Activated B cell treated with CpG ODN at 0.5 μM for 24 hours (primary cell): ENCODE measurements around the gene QRICH2. TPM values are rescaled to one million over a fixed set of nuclear protein-coding genes. Genes with fewer than 3 reads are reported as not detected.

Source experiments
- ATAC-seq: fragments of 200-7000 bp; cut with Tn5 transposase; one replicate; pipeline ENCODE4 v1.10.0; 2021; ENCODE audit warnings: low read depth, mild to moderate bottlenecking, moderate library complexity
- CTCF ChIA-PET: fragments of 350-600 bp; sonication (Branson Sonifier 250); formaldehyde crosslinking; loops from one replicate; lab custom pipeline; 2021; ENCODE audit warnings: antibody characterized with exemption; lab: Charles Lee
- POLR2A ChIA-PET: fragments of 350-600 bp; sonication (Branson Sonifier 250); formaldehyde crosslinking; loops from one replicate; lab custom pipeline; 2021; ENCODE audit warnings: antibody characterized with exemption; lab: Charles Lee
- DNase-seq: peaks from one replicate; pipeline ENCODE4 v3.0.0; 2022
- H3K27ac Mint-ChIP-seq: one replicate; pipeline ENCODE4 v1.8.0; 2020; ENCODE audit warnings: mixed read lengths
- H3K27me3 Mint-ChIP-seq: one replicate; pipeline ENCODE4 v1.8.0; 2021; ENCODE audit warnings: mixed read lengths
- H3K36me3 Mint-ChIP-seq: one replicate; pipeline ENCODE4 v1.8.0; 2021; ENCODE audit warnings: low read depth, mixed read lengths
- H3K4me1 Mint-ChIP-seq: one replicate; pipeline ENCODE4 v1.8.0; 2021; ENCODE audit warnings: mixed read lengths
- H3K4me3 Mint-ChIP-seq: one replicate; pipeline ENCODE4 v1.8.0; 2020; ENCODE audit warnings: mild to moderate bottlenecking, mixed read lengths
- H3K9me3 Mint-ChIP-seq: one replicate; pipeline ENCODE4 v1.8.0; 2020; ENCODE audit warnings: mixed read lengths
- intact Hi-C: fragments of 100-400 bp; cut with micrococcal nuclease; formaldehyde crosslinking; loops from one replicate; pipeline ENCODE4 v1.15.1; 2024
- total RNA-seq: library from RNA; stranded (reverse); gene quantifications from 2 replicates; pipeline ENCODE4 v1.2.3, GENCODE V29; 2022
- TF ChIP-seq, protein P1 (sequence below): fragments of 200-600 bp; IDR thresholded peaks from one replicate; pipeline ENCODE4 v1.8.0; 2022; ENCODE audit warnings: antibody characterized with exemption, mild to moderate bottlenecking

Gene QRICH2
- total RNA-seq, 1 donor from 2014 or later, result 2.0 TPM

GRCh38 chr17:76276069-76276431 is 32.0 kb downstream of the QRICH2 start:
- peak overlapping the region; percentile 94 for H3K27ac Mint-ChIP-seq
- peak overlapping the region; percentile 54 for H3K4me3 Mint-ChIP-seq
- ATAC-seq (peak; percentile 35), DNase-seq (peak; percentile 60)
- H3K4me1 Mint-ChIP-seq, result peaks cover 62% of the 10 kb centered on the region
- H3K36me3 Mint-ChIP-seq, result peaks cover 2% of the 10 kb centered on the region
- ChIA-PET CTCF (interaction anchor here (0.6 to 3.8 kb wide), 6 partner anchors 26 to 154 kb away, joined by 3 to 22 read pairs (median 4); no protein-coding TSS in a partner anchor), POLR2A (interaction anchor here (0.5 to 17.7 kb wide), 18 partner anchors 12 to 1264 kb away, joined by 3 to 481 read pairs (median 4); partner anchors contain the start of genes EXOC7, MRPL38, MRPL58 and UBALD2)
- TF ChIP-seq, protein P1, sequence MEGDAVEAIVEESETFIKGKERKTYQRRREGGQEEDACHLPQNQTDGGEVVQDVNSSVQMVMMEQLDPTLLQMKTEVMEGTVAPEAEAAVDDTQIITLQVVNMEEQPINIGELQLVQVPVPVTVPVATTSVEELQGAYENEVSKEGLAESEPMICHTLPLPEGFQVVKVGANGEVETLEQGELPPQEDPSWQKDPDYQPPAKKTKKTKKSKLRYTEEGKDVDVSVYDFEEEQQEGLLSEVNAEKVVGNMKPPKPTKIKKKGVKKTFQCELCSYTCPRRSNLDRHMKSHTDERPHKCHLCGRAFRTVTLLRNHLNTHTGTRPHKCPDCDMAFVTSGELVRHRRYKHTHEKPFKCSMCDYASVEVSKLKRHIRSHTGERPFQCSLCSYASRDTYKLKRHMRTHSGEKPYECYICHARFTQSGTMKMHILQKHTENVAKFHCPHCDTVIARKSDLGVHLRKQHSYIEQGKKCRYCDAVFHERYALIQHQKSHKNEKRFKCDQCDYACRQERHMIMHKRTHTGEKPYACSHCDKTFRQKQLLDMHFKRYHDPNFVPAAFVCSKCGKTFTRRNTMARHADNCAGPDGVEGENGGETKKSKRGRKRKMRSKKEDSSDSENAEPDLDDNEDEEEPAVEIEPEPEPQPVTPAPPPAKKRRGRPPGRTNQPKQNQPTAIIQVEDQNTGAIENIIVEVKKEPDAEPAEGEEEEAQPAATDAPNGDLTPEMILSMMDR, result no peak
- no peaks in the 10 kb centered on the region for H3K9me3 Mint-ChIP-seq
- intact Hi-C loops, result loop anchor here (1.0 to 10.0 kb wide), 3 partner anchors 12 to 371 kb away; partner anchors contain the start of genes FOXJ1 and MRPL38
- no peaks in the 10 kb centered on the region for H3K27me3 Mint-ChIP-seq

- H3K4me3 Mint-ChIP-seq, result peak overlapping the region; percentile 24
- TF ChIP-seq, protein P1, result no peak
- ChIA-PET CTCF (interaction anchor here (0.6 to 3.8 kb wide), 7 partner anchors 26 to 154 kb away, joined by 3 to 22 read pairs (median 3); no protein-coding TSS in a partner anchor), POLR2A (interaction anchor here (0.6 to 17.7 kb wide), 18 partner anchors 11 to 1263 kb away, joined by 3 to 481 read pairs (median 4); partner anchors contain the start of genes EXOC7, MRPL38, MRPL58 and RNF157)
- H3K36me3 Mint-ChIP-seq, result peaks cover 6% of the 10 kb centered on the region
- peaks cover 68% of the 10 kb centered on the region for H3K4me1 Mint-ChIP-seq
- H3K27ac Mint-ChIP-seq, result peak overlapping the region; percentile 94
- H3K9me3 Mint-ChIP-seq, result no peaks in the 10 kb centered on the region
- no peak for ATAC-seq
- DNase-seq, result no peak
- H3K27me3 Mint-ChIP-seq, result no peaks in the 10 kb centered on the region
- intact Hi-C loops, result loop anchor here (1.0 to 10.0 kb wide), 3 partner anchors 11 to 371 kb away; partner anchors contain the start of genes FOXJ1 and MRPL38
Measured at GRCh38 chr17:76275382-76276068, 32.6 kb downstream of the QRICH2 start.

DNA sequence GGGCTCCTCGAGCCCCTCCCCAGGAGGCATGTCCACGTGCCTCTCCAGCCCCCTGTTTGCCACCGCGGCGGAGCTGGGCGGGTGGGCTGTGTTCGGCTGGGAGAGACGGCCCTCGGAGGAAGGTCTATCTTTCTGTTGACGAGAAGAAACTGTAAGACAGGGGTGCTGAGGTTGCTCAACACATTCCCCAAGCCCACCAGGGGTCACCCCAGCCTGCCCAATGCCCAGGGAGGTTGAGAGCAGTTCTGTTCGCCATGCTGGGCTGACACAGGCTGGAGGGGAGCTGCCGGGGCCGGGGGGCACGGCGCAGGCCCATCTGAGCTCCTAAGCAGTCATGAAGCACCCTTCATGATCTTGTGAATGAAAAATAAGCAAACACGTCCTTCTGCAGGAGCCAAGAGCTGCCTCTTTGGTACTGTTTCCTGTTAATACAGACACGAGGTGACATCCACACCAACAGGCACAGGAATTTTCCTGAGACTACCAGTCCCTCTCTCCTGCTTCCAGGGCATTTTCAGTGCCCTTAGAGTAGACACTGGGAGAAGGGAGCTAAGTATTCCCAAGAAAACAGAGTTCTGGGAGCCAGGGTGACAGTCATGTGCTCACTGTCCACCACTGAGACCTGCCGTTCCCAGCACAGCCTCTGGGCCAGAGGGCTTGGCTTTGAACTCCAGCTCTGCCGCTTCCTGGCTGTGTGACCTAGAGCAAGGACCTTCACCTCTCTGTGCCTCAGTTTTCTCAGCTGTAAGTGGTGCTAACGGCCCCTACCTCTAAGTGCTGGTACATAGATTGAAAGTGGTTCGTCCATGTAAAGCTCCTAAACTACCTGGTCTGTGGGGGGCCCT is 33.7 kb downstream of the QRICH2 start:
- ChIA-PET POLR2A (interaction anchor here (0.5 to 17.7 kb wide), 10 partner anchors 10 to 530 kb away, joined by 3 to 481 read pairs (median 4); partner anchors contain the start of genes EXOC7, RNF157 and UBALD2), CTCF (interaction anchor here (0.9 to 3.8 kb wide), 4 partner anchors 13 to 152 kb away, joined by 3 to 22 read pairs (median 6); no protein-coding TSS in a partner anchor)
- no peaks in the 10 kb centered on the region for H3K27me3 Mint-ChIP-seq
- H3K36me3 Mint-ChIP-seq, result peaks cover 14% of the 10 kb centered on the region
- no peak for DNase-seq
- no peaks in the 10 kb centered on the region for H3K9me3 Mint-ChIP-seq
- TF ChIP-seq, protein P1, result no peak
- peaks cover 79% of the 10 kb centered on the region for H3K4me1 Mint-ChIP-seq
- H3K27ac Mint-ChIP-seq, result peak overlapping the region; percentile 94
- H3K4me3 Mint-ChIP-seq, result peak overlapping the region; percentile 24
- intact Hi-C loops, result loop anchor here (5.0 to 10.0 kb wide), 3 partner anchors 37 to 417 kb away; partner anchors contain the start of genes MRPL38 and WBP2
- no peak for ATAC-seq

DNA sequence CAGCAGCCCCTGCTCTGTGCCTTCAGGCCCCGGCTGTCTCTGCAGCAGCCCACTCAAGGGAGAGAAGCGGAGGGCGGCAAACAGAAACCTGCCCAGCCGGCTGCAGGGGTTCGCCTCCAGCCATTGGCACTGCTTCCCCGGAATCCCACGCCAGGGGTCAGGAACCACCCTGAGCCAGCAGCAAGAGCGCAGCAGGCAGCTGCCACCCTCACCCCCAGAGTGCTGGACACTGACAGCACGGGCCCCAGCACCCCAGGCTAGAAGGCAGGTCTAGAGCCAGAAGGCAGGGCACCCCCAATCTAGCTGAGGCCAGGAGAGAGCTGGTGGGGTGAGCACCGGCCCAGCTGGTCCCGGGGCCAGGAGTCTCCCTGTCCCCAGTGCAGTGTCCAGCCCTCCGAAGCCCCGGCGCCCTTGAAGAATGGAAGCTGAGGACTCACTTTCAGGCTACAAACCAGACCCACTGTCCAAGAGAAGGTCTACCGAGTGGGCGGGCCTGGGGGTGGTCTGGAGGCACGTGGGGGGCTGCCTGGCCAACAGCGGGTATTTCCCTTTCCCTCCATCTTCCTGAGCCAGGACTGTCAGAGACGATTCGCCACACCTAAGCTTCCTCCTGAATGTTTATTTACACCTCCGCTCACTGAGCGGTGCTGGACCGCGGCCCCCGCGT is 34.5 kb downstream of the QRICH2 start:
- Mint-ChIP-seq H3K36me3 (peaks cover 17% of the 10 kb centered on the region), H3K27me3 (no peaks in the 10 kb centered on the region), H3K9me3 (no peaks in the 10 kb centered on the region), H3K27ac (peak overlapping the region; percentile 94), H3K4me1 (peaks cover 86% of the 10 kb centered on the region), H3K4me3 (peak overlapping the region; percentile 70)
- ChIA-PET POLR2A (interaction anchor here (0.9 to 17.7 kb wide), 11 partner anchors 10 to 255 kb away, joined by 3 to 481 read pairs (median 7); partner anchors contain the start of genes EXOC7, RNF157 and UBALD2), CTCF (interaction anchor here (1.3 to 3.8 kb wide), 4 partner anchors 9 to 152 kb away, joined by 3 to 22 read pairs (median 7); no protein-coding TSS in a partner anchor)
- no peak for ATAC-seq
- no peak for DNase-seq
- intact Hi-C loops, result loop anchor here (2.0 to 10.0 kb wide), 5 partner anchors 27 to 416 kb away; partner anchors contain the start of genes FOXJ1, MRPL38 and WBP2
- TF ChIP-seq, protein P1, result no peak
